Activated T-helper 9 cell treated with anti-CD3 and anti-CD28 coated beads, Interleukin-2, amount 50 U/mL, for 16 hours (primary cell): ENCODE data around the gene VNN1.

Experiments used
- DNase-seq: peaks from one replicate; pipeline ENCODE4 v3.0.0-alpha.2; 2020; ENCODE audit warnings: low read depth

The VNN1 gene, protein sequence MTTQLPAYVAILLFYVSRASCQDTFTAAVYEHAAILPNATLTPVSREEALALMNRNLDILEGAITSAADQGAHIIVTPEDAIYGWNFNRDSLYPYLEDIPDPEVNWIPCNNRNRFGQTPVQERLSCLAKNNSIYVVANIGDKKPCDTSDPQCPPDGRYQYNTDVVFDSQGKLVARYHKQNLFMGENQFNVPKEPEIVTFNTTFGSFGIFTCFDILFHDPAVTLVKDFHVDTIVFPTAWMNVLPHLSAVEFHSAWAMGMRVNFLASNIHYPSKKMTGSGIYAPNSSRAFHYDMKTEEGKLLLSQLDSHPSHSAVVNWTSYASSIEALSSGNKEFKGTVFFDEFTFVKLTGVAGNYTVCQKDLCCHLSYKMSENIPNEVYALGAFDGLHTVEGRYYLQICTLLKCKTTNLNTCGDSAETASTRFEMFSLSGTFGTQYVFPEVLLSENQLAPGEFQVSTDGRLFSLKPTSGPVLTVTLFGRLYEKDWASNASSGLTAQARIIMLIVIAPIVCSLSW

GRCh38 chr6:132713352-132714134 is at the start of gene VNN1:
VNN1 (minus strand) TSS chr6:132714055; CDS start chr6:132714035, 20 bp downstream.
- DNase-seq, result no peak

GRCh38 chr6:132763269-132763668 is 49.4 kb upstream of the VNN1 start:
- no peak for DNase-seq

DNA sequence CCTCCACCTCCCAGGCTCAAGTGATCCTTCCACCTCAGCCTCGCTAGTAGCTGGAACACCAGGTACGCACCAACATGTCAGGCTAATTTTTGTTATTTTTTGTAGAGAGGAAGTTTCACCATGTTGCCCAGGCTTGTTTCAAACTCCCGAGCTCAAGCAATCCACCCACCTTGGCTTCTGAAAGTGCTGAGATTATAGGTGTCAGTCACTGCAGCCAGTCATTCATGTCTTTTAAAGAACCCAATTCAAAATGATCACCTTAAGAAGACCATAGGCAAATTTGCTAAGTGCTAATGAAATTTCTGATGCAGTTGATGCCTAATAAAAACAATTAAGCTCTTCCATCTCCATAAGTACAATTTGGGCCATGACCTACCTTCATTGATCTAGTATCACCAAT is 46.4 kb upstream of the VNN1 start:
- DNase-seq, result no peak

- no peak for DNase-seq
Measured at GRCh38 chr6:132758689-132759088, 44.8 kb upstream of the VNN1 start.

DNA sequence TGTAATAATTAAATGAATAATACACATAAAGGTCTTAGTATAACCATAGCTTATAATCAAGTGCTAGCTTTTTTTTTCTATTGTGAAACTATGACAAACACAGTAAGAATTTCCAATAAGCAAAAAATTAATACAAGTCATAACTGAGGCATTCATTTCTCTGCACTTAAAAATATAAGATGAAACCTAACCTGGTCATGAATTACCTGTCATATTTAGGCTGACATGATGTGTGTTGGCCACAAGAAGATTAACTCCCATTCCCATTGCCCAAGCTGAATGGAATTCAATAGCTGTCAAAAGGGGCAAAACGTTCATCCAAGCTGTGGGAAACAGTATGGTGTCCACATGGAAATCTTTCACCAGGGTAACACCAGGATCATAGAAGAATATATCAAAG is 38.4 kb upstream of the VNN1 start:
- DNase-seq, result no peak

DNA sequence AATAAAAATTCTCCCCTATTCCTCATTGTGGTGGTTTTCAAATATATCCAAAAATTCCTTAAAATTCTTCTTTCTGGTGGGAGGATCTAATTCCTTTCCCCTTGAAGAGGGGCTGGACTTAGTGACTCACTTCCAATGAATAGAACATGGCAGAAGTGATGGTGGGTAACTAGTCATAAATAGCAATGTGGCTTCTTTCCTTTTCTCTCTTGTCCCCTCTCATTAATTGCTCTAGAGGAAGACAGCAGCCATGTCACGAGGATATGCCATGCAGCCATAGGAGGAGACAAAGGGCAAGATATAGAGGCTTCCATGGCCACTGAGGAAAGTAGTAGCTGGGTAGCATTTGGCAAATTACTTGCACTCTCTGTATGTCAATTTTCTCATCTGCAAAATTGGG is 38.0 kb upstream of the VNN1 start:
- no peak for DNase-seq

DNA sequence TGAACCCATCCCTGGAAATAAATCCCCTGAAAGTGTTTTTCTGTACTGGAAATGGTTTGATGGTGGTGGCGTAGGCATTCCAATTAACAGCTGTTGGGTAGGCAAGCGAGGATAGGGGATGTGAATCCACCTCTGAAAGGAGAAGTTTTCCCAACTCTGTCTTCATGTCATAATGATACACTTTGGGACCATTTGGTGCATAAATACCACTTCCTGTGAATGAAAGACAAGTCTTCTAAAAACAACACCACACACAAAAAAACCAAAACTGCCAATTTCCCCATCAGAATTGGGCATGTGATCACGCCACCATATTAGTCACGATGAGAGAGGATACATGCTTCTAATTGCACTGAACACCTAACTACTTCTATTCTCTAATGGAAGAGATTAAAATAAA is 37.5 kb upstream of the VNN1 start:
- no peak for DNase-seq

GRCh38 chr6:132750455-132751248 is 36.8 kb upstream of the VNN1 start:
- DNase-seq, result no peak

- DNase-seq, result no peak
Measured at GRCh38 chr6:132749111-132749510, 35.3 kb upstream of the VNN1 start.

- DNase-seq, result no peak
Measured at GRCh38 chr6:132748446-132748845, 34.6 kb upstream of the VNN1 start.

DNA sequence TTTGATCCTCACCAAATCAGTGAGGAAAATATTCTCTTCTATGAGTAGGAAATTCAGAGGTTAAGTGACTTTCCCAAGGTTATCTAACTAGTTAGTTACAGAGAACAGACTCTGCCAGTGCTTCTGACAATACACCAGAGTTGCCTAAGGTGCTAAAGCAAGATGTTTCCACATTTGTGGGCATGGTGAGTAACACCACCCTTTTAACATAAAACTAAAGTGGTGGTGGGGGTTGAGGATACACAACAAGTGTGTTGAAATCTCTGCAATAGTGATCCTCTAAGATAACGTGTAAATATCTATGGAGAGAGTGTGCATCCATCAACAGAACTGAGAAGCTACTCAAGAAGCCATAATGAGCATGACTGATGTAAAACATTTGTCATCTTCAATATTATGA is 32.2 kb upstream of the VNN1 start:
- no peak for DNase-seq

- DNase-seq, result no peak
Measured at GRCh38 chr6:132742495-132742894, 28.6 kb upstream of the VNN1 start.

DNA sequence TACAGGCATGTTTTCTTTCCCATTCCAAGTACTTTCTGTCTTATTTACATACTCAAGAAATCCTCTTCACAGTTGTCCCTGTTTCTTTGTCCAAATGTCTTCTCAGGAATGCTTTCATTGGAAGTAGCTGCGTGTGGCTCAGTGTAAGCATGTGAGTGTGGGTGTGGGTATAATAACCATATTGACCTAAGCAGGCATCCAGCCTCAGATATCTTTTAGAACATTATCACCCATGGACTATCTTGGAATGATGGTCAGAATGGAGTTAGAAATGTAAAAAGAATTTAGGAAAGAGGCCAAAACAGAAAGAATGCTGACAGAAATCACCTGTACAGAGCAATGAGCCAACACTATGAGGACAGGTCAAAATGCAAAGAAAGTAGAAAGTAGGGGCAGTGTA is 27.4 kb upstream of the VNN1 start:
- no peak for DNase-seq

GRCh38 chr6:132736239-132736638 is 22.4 kb upstream of the VNN1 start:
- no peak for DNase-seq

GRCh38 chr6:132734694-132735236 is 20.9 kb upstream of the VNN1 start:
- DNase-seq, result no peak

DNA sequence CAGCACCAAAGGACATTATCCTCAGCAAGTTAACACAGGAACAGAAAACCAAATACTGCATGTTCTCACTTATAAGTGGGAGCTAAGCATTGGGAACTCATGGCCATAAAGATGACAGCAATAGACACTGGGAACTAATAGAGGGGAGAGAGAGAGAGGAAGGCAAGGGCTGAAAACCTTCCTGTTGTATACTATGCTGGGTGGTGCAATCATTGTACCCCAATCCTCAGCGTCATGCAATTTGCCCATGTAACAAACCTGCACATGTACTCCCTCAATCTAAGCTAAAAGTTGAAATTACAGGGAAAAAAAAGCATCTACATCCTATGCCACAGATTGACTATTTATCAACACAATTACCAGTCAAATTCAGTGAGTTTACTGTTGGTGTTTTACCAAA is 20.0 kb upstream of the VNN1 start:
- no peak for DNase-seq

DNA sequence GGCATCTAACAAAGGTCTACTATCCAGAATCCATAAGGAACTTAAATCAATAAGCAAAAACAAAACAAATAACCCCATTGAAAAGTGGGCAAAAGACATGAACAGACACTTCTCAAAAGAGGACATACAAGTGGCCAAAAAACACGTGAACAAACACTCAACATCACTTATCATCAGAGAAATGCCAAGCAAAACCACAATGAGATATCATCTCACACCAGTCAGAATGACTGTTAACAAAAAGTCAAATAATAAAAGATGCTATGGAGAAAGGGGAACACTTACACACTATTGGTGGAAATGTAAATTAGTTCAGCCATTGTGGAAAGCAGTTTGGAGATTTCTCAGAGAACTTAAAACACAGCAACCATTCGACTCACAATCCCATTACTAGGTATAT is 19.4 kb upstream of the VNN1 start:
- no peak for DNase-seq

DNA sequence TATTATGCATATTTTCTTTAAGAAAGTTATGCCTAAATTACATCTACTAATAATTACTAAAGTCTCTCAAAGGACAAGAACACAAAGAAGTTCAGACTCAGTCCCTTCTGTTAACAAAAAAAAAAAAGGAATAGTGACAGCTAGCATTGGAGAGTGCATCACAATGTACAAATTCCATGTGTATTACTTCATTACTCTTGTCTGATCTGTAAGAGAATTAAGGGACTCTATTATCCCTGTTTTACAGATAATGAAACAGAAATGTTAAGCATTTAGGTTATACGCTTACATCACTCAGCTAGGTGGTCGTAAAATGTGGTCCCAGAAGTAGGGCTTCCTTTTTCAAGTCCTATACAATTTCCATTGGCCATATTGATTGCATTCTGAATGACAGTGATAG is 17.2 kb upstream of the VNN1 start:
- no peak for DNase-seq

- DNase-seq, result no peak
Measured at GRCh38 chr6:132730560-132730959, 16.7 kb upstream of the VNN1 start.

- no peak for DNase-seq
Measured at GRCh38 chr6:132728616-132729015, 14.8 kb upstream of the VNN1 start.

DNA sequence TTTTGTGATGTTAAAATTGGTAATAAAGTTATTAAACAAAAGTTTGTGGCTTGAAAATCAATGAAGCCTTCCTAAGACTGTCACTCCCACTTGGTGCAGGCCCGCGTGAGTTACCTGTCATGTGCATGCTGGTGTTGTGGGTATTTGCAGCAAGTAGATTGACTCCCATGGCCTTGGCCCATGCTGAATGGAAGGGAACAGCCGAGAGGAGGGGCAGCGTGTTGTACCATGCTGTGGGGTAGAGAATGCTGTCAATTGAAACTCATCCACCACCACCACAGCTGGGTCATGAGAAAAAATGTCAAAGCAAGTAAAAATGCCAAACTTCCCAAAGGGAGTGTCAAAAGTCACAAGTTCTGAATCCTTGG is 12.7 kb upstream of the VNN1 start:
- DNase-seq, result no peak

- no peak for DNase-seq
Measured at GRCh38 chr6:132725947-132726607, 12.2 kb upstream of the VNN1 start.
